ENCODE measurements around the gene ADCY9. TPM values are rescaled to one million over a fixed set of nuclear protein-coding genes. Genes with fewer than 3 reads are reported as not detected.

Gene ADCY9
- total RNA-seq, 1 experiment from 2014 or later, result 4.7 TPM

- no peak overlapping the region for H3T11ph ChIP-seq (ENCODE audit: low read length)
- no peak overlapping the region for H3K27ac ChIP-seq (ENCODE audit: insufficient read length, low read depth, low read length)
- no peak overlapping the region for H4K8ac ChIP-seq (replicated peaks; ENCODE audit: insufficient read length, low read depth, low read length)
- no peak overlapping the region for H2BK12ac ChIP-seq (ENCODE audit: insufficient read length, low read depth, low read length)
- H2BK5ac ChIP-seq (ENCODE audit: insufficient read length, low read length), result no peak overlapping the region
- H4K20me1 ChIP-seq (ENCODE audit: control insufficient read depth, insufficient read depth, insufficient read length), result no peaks in the 10 kb centered on the region
- Mint-ChIP-seq H3K27me3 (ENCODE audit: low read depth) (no peaks in the 10 kb centered on the region; the same call in 1 of the 2 replicates), H3K4me1 (peaks cover 7 to 9% of the 10 kb centered on the region in 2 experiments), H3K9me3 (peaks cover 3% of the 10 kb centered on the region in 2 experiments), H3K4me3 (no peak overlapping the region), H3K36me3 (ENCODE audit: insufficient read depth in 1 of 3, low read depth in 3 of 3) (no peaks in the 10 kb centered on the region), H3K27ac (no peak overlapping the region; a peak in 1 of 7 replicates)
- no peaks in the 10 kb centered on the region for H3K9me3 ChIP-seq (ENCODE audit: control insufficient read depth, low read depth, low read length)
- no peak overlapping the region for H3K14ac ChIP-seq (ENCODE audit: insufficient read depth, low read length)
- no peaks in the 10 kb centered on the region for H3K27me3 ChIP-seq (ENCODE audit: insufficient read depth, low read length)
- H3K79me2 ChIP-seq (ENCODE audit: insufficient read depth, low read length), result no peaks in the 10 kb centered on the region
- H3K9ac ChIP-seq (ENCODE audit: extremely low read depth, insufficient read length, low read length), result no peak overlapping the region
- no peak overlapping the region for H2BK20ac ChIP-seq (ENCODE audit: low read depth, low read length, poor library complexity, severe bottlenecking)
- H3K18ac ChIP-seq (ENCODE audit: insufficient read length, low read depth, low read length), result no peak overlapping the region
- WGBS (ENCODE audit: extremely low coverage, insufficient read length, low lambda C conversion rate), result no CpG with 5 or more reads among the region's 13 CpGs
- H3K23me2 ChIP-seq (ENCODE audit: insufficient read length, low read depth, low read length, poor library complexity, severe bottlenecking), result no peaks in the 10 kb centered on the region
- H3K4me1 ChIP-seq (ENCODE audit: insufficient read depth, low read length), result no peaks in the 10 kb centered on the region
- DNase-seq, result no peak
- no peak overlapping the region for H2BK15ac ChIP-seq (ENCODE audit: low read depth, low read length)
- no peak overlapping the region for H3K23ac ChIP-seq (ENCODE audit: insufficient read length, low read depth, low read length)
- no peak for TF ChIP-seq CTCF (conservative IDR thresholded peaks at IDR 0.05)
- H3K79me1 ChIP-seq (ENCODE audit: insufficient read depth, low read depth, low read length, poor library complexity, severe bottlenecking), result no peaks in the 10 kb centered on the region
- no peak overlapping the region for H4K5ac ChIP-seq (ENCODE audit: insufficient read length, low read depth, low read length)
- H3K4me2 ChIP-seq (ENCODE audit: insufficient read depth, insufficient read length, low read length), result no peak overlapping the region
- H3K56ac ChIP-seq (ENCODE audit: insufficient read length, low read depth, low read length), result no peak overlapping the region
- H3K4ac ChIP-seq (ENCODE audit: low read depth, low read length), result no peak overlapping the region
- no peak overlapping the region for H2AFZ ChIP-seq (ENCODE audit: low read length)
- H2BK120ac ChIP-seq (ENCODE audit: low read depth, low read length, poor library complexity, severe bottlenecking), result no peak overlapping the region
- H4K91ac ChIP-seq (ENCODE audit: insufficient read length, low read depth, low read length), result no peak overlapping the region
- H2AK5ac ChIP-seq (ENCODE audit: insufficient read length, low read length), result no peak overlapping the region
Observed at GRCh38 chr16:3937066-3937875, 179.0 kb downstream of the ADCY9 start.

Measured in H9 (cell line).